A549 (cell line): ENCODE results near the gene LRP1. TPM values are rescaled to one million over a fixed set of nuclear protein-coding genes. Genes with fewer than 3 reads are reported as not detected.

Experiments
- ATAC-seq, 2 experiments: fragments of 200-7000 bp in 1 of 2; fragments of >200 bp in 1 of 2; cut with Nextera tagmentation in 1 of 2; cut with Tn5 transposase in 1 of 2; 3 replicates each; pipeline versions ENCODE4 v1.8.0 to v1.9.1; 2018 to 2020; ENCODE audit warnings: mild to moderate bottlenecking in 1 of 2, moderate library complexity in 1 of 2
- CTCF ChIA-PET: fragments of 300-600 bp; sonication (Branson Sonifier 250); formaldehyde crosslinking; extraction: SDS; loops from one replicate; lab custom pipeline; 2021; ENCODE audit warnings: antibody characterized with exemption, inconsistent platforms; lab: Yijun Ruan, JAX
- POLR2A ChIA-PET: fragments of 350-600 bp; formaldehyde crosslinking; extraction: SDS; loops from one replicate; lab custom pipeline; 2021; ENCODE audit warnings: antibody characterized with exemption, inconsistent platforms; lab: Yijun Ruan, JAX
- DNase-seq, 2 experiments: peaks; one replicate each; pipeline versions ENCODE4 v3.0.0 to v3.0.0-alpha.2; 2011 to 2016; ENCODE audit warnings: low read depth in 1 of 2, low spot score in 1 of 2
- FAIRE-seq: peaks from 2 replicates; lab custom pipeline; 2011; peaks lifted over from hg19 to GRCh38; lab: Jason Lieb, UNC
- H3K27ac ChIP-seq, 2 experiments: fragments of >200 bp; sonication (Bioruptor Twin); formaldehyde crosslinking; 3 replicates each; pipeline ENCODE4 v1.5.1; 2016 to 2017
- H3K4me1 ChIP-seq: fragments of >200 bp; sonication (Bioruptor Twin); formaldehyde crosslinking; 3 replicates; pipeline ENCODE4 v1.6.1; 2016
- H3K4me2 ChIP-seq: fragments of >200 bp; sonication (Bioruptor Twin); formaldehyde crosslinking; 3 replicates; pipeline ENCODE4 v1.6.1; 2016
- H3K4me3 ChIP-seq: fragments of >200 bp; sonication (Bioruptor Twin); formaldehyde crosslinking; 3 replicates; pipeline ENCODE4 v1.5.1; 2016
- H3K9me3 ChIP-seq: fragments of >200 bp; sonication (Bioruptor Twin); formaldehyde crosslinking; 3 replicates; pipeline ENCODE4 v1.6.1; 2016
- ATOH8 ChIP-seq: fragments of 250-450 bp; sonication (Bioruptor Pico); IDR thresholded peaks from 2 replicates; pipeline ENCODE4 v1.5.0; 2020; ENCODE audit warnings: low read depth, mild to moderate bottlenecking, moderate library complexity
- BHLHE40 ChIP-seq: IDR thresholded peaks from 2 replicates; pipeline ENCODE4 v1.6.1; 2012; ENCODE audit warnings: low read depth, low read length, inconsistent platforms
- CBX8 ChIP-seq: fragments of 200-600 bp; sonication (generic); IDR thresholded peaks from 2 replicates; pipeline ENCODE4 v1.6.1; 2016
- CEBPB ChIP-seq, 2 experiments: fragments of >200 bp in 1 of 2; sonication (Bioruptor Twin) in 1 of 2; formaldehyde crosslinking in 1 of 2; IDR thresholded peaks; 2 replicates each; pipeline ENCODE4 v1.6.1; 2012 to 2016
- EHF ChIP-seq: fragments of 250-450 bp; sonication (Bioruptor Pico); IDR thresholded peaks from 2 replicates; pipeline ENCODE4 v1.5.0; 2020; ENCODE audit warnings: mild to moderate bottlenecking
- FOXS1 ChIP-seq: fragments of 250-450 bp; sonication (Bioruptor Pico); IDR thresholded peaks from 2 replicates; pipeline ENCODE4 v1.5.0; 2020; ENCODE audit warnings: mild to moderate bottlenecking, moderate library complexity
- GATA3 ChIP-seq: IDR thresholded peaks from 2 replicates; pipeline ENCODE4 v1.6.1; 2012; ENCODE audit warnings: borderline replicate concordance
- HES2 ChIP-seq: fragments of >200 bp; sonication (Bioruptor Twin); formaldehyde crosslinking; IDR thresholded peaks from 2 replicates; pipeline ENCODE4 v1.6.1; 2016
- HOXA7 ChIP-seq: fragments of 250-450 bp; sonication (Bioruptor Pico); IDR thresholded peaks from 2 replicates; pipeline ENCODE4 v1.5.0; 2020; ENCODE audit warnings: mild to moderate bottlenecking, moderate library complexity
- JUN ChIP-seq, 2 experiments: fragments of >200 bp; sonication (Bioruptor Twin); formaldehyde crosslinking; IDR thresholded peaks; 2 replicates in 1 of 2; 3 replicates in 1 of 2; pipeline ENCODE4 v1.6.1; 2016 to 2017
- JUNB ChIP-seq: fragments of >200 bp; sonication (Bioruptor Twin); formaldehyde crosslinking; IDR thresholded peaks from 2 replicates; pipeline ENCODE4 v1.6.1; 2016
- MAFK ChIP-seq: fragments of 450-650 bp; IDR thresholded peaks from 2 replicates; pipeline ENCODE4 v1.6.1; 2014; ENCODE audit not compliant: partially characterized antibody
- NR3C1 ChIP-seq: fragments of >200 bp; sonication (Bioruptor Twin); formaldehyde crosslinking; IDR thresholded peaks from 3 replicates; pipeline ENCODE4 v1.6.1; 2017
- PBX3 ChIP-seq: IDR thresholded peaks from 2 replicates; pipeline ENCODE4 v1.6.1; 2012
- PHF8 ChIP-seq: fragments of 200-600 bp; sonication (generic); IDR thresholded peaks from 2 replicates; pipeline ENCODE4 v1.6.1; 2016; ENCODE audit warnings: low read depth, mild to moderate bottlenecking, antibody characterized with exemption, moderate library complexity, borderline replicate concordance
- POLR2A ChIP-seq: IDR thresholded peaks from 2 replicates; pipeline ENCODE4 v1.6.1; 2012; ENCODE audit warnings: mild to moderate bottlenecking, low read length
- RAD21 ChIP-seq, 2 experiments: fragments of >200 bp in 1 of 2; sonication (Bioruptor Twin) in 1 of 2; formaldehyde crosslinking in 1 of 2; IDR thresholded peaks in 1 of 2; conservative IDR thresholded peaks in 1 of 2; 2 replicates in 1 of 2; 3 replicates in 1 of 2; pipeline ENCODE4 v1.6.1; 2012 to 2018; ENCODE audit warnings: inconsistent platforms in 1 of 2
- REST ChIP-seq: fragments of 200-600 bp; sonication (generic); IDR thresholded peaks from 2 replicates; pipeline ENCODE4 v1.6.1; 2016; ENCODE audit warnings: antibody characterized with exemption, mild to moderate bottlenecking, moderate library complexity
- SREBF2 ChIP-seq: fragments of 450-650 bp; IDR thresholded peaks from 2 replicates; pipeline ENCODE4 v1.6.1; 2014; ENCODE audit warnings: mild to moderate bottlenecking, moderate library complexity
- TFCP2L1 ChIP-seq: fragments of 250-450 bp; sonication (Bioruptor Pico); IDR thresholded peaks from 2 replicates; pipeline ENCODE4 v1.5.0; 2021; ENCODE audit warnings: mild to moderate bottlenecking
- TP53 ChIP-seq: fragments of 250-450 bp; sonication (Bioruptor Pico); IDR thresholded peaks from 2 replicates; pipeline ENCODE4 v1.5.0; 2021; ENCODE audit warnings: mild to moderate bottlenecking, moderate library complexity
- ZC3H11A ChIP-seq: fragments of 450-650 bp; IDR thresholded peaks from 2 replicates; pipeline ENCODE4 v1.6.1; 2014; ENCODE audit warnings: antibody characterized with exemption, mild to moderate bottlenecking
- ZNF302 ChIP-seq: fragments of 250-450 bp; sonication (Bioruptor Pico); IDR thresholded peaks from 2 replicates; pipeline ENCODE4 v1.9.0; 2021; ENCODE audit warnings: inconsistent platforms, mild to moderate bottlenecking, moderate library complexity
- WGBS: methylation state at CpG from one replicate; pipeline ENCODE4 v1.1.6; 2017; ENCODE audit errors: missing lambda C conversion rate; 5-methylcytosine and 5-hydroxymethylcytosine counted together
- polyA plus RNA-seq, 4 experiments: library from polyadenylated mRNA; depleted of rRNA in 3 of 4; stranded (reverse); fragments of >200 nt; fragmentation: RNase III in 1 of 4; extraction: RNeasy Plus Mini Kit Qiagen cat#74134 plus additional on column Dnase treatment in 1 of 4; gene quantifications; 2 replicates in 3 of 4; 3 replicates in 1 of 4; pipeline ENCODE4 v1.2.3, GENCODE V29; 2011 to 2017

The LRP1 gene
- polyA plus RNA-seq, 2 of the 4 experiments (the other 2 are of a cell fraction) = 5.6 to 9.4 TPM

GRCh38 chr12:57090924-57091637 is 37.2 kb upstream of the LRP1 start:
- Histone ChIP-seq H3K4me2 (peak overlapping the region; percentile 96; the same call in 1 of the 3 replicates), H3K9me3 (no peaks in the 10 kb centered on the region), H3K4me3 (no peak overlapping the region), H3K4me1 (peaks cover 14% of the 10 kb centered on the region), H3K27ac (no peak overlapping the region)
- DNase-seq (no peak), ATAC-seq (no peak), FAIRE-seq (no peak)
- CTCF ChIA-PET = interaction anchor here (0.5 to 18.3 kb wide), 12 partner anchors 11 to 334 kb away, joined by 3 to 330 read pairs (median 5); partner anchors contain the start of genes NEMP1 and STAT6
- no peak for TF ChIP-seq RAD21 (conservative IDR thresholded peaks at IDR 0.05 in 1 of 2, IDR thresholded peaks at IDR 0.05 in 1 of 2)
- TF ChIP-seq ZNF302 (CRISPR knock-in tag) = no peak
- TF ChIP-seq ZC3H11A = no peak
- no peak for TF ChIP-seq CEBPB (IDR thresholded peaks at IDR 0.05)
- TF ChIP-seq POLR2A = no peak
- no peak for TF ChIP-seq FOXS1
- TF ChIP-seq HOXA7 = no peak
- TF ChIP-seq TP53 (CRISPR knock-in tag) = no peak
- no peak for TF ChIP-seq JUN (IDR thresholded peaks at IDR 0.05)
- TF ChIP-seq GATA3 = no peak
- TF ChIP-seq NR3C1 = no peak
- WGBS = 83% methylated on average over 16 of the region's 22 CpGs
- POLR2A ChIA-PET = interaction anchor here (1.0 to 6.8 kb wide), 4 partner anchors 11 to 22 kb away, joined by 3 to 143 read pairs (median 6); partner anchors contain the start of genes NEMP1 and STAT6

GRCh38 chr12:57091638-57092528 is 36.4 kb upstream of the LRP1 start:
- FAIRE-seq (no peak), ATAC-seq (no peak), DNase-seq (no peak)
- Histone ChIP-seq H3K4me2 (no peak overlapping the region), H3K4me3 (no peak overlapping the region), H3K9me3 (no peaks in the 10 kb centered on the region), H3K4me1 (peaks cover 15% of the 10 kb centered on the region; the same call in 2 of the 3 replicates), H3K27ac (no peak overlapping the region)
- POLR2A ChIA-PET = interaction anchor here (1.4 to 6.8 kb wide), 3 partner anchors 10 to 19 kb away, joined by 6 to 143 read pairs (median 7); partner anchors contain the start of genes NEMP1 and STAT6
- CTCF ChIA-PET = interaction anchor here (0.5 to 18.3 kb wide), 20 partner anchors 10 to 414 kb away, joined by 3 to 330 read pairs (median 4); partner anchors contain the start of genes NEMP1, STAT6 and ZBTB39
- TF ChIP-seq CBX8 (no peak), HES2 (no peak), BHLHE40 (no peak), REST (no peak), PHF8 (no peak), TFCP2L1 (CRISPR knock-in tag) (no peak), HOXA7 (no peak), MAFK (no peak), JUNB (no peak), PBX3 (no peak), EHF (CRISPR knock-in tag) (no peak), SREBF2 (no peak), ATOH8 (CRISPR knock-in tag) (no peak)
- WGBS = 89% methylated on average over 23 of the region's 25 CpGs
